ENCODE measurements around the gene PRKCA. TPM values are rescaled to one million over a fixed set of nuclear protein-coding genes. Genes with fewer than 3 reads are reported as not detected.
"Not testable (repeated sequence)": the region's sequence is repeated elsewhere in the genome, so short reads cannot be mapped to it uniquely, and the experiment has no call there.

PRKCA gene
- total RNA-seq, 1 experiment from 2014 or later, result 26.8 TPM

- DNase-seq (ENCODE audit: low read depth), result not testable (repeated sequence)
These were observed 22.1 kb downstream of the PRKCA start for GRCh38 chr17:66324381-66325004.

- no peak for DNase-seq (ENCODE audit: low read depth)
These were observed 24.1 kb downstream of the PRKCA start for GRCh38 chr17:66326476-66327047.

- no peak for DNase-seq (ENCODE audit: low read depth)
These were observed 28.2 kb downstream of the PRKCA start for GRCh38 chr17:66330646-66331037.

GRCh38 chr17:66331038-66331816 lies 28.8 kb downstream of the PRKCA start:
- DNase-seq (ENCODE audit: low read depth), result no peak

GRCh38 chr17:66335797-66336196 lies 33.4 kb downstream of the PRKCA start:
- DNase-seq (ENCODE audit: low read depth), result no peak

- no peak for DNase-seq (ENCODE audit: low read depth)
These were observed 34.9 kb downstream of the PRKCA start for GRCh38 chr17:66337268-66337667.

GRCh38 chr17:66337866-66338485 lies 35.6 kb downstream of the PRKCA start:
- DNase-seq (ENCODE audit: low read depth), result no peak

- DNase-seq (ENCODE audit: low read depth), result no peak
These were observed 36.5 kb downstream of the PRKCA start for GRCh38 chr17:66338937-66339336.

- no peak for DNase-seq (ENCODE audit: low read depth)
These were observed 37.1 kb downstream of the PRKCA start for GRCh38 chr17:66339561-66339960.

GRCh38 chr17:66340720-66341119 lies 38.3 kb downstream of the PRKCA start:
- no peak for DNase-seq (ENCODE audit: low read depth)

GRCh38 chr17:66341462-66341861 lies 39.0 kb downstream of the PRKCA start:
- DNase-seq (ENCODE audit: low read depth), result no peak

- not testable (repeated sequence) for DNase-seq (ENCODE audit: low read depth)
These were observed 39.9 kb downstream of the PRKCA start for GRCh38 chr17:66342263-66342662.

GRCh38 chr17:66343531-66344078 lies 41.2 kb downstream of the PRKCA start:
- peak; percentile 15 for DNase-seq (ENCODE audit: low read depth)

- no peak for DNase-seq (ENCODE audit: low read depth)
These were observed 42.1 kb downstream of the PRKCA start for GRCh38 chr17:66344473-66344872.

GRCh38 chr17:66345264-66345663 lies 42.9 kb downstream of the PRKCA start:
- no peak for DNase-seq (ENCODE audit: low read depth)

- not testable (repeated sequence) for DNase-seq (ENCODE audit: low read depth)
These were observed 43.7 kb downstream of the PRKCA start for GRCh38 chr17:66345949-66346638.

GRCh38 chr17:66347661-66348514 lies 45.5 kb downstream of the PRKCA start:
- DNase-seq (ENCODE audit: low read depth), result peak; percentile 63

GRCh38 chr17:66348584-66349165 lies 46.3 kb downstream of the PRKCA start:
- DNase-seq (ENCODE audit: low read depth), result peak; percentile 76

GRCh38 chr17:66349521-66350254 lies 47.3 kb downstream of the PRKCA start:
- DNase-seq (ENCODE audit: low read depth), result no peak

Data from LHCN-M2 (cell line).